GM23338 (cell line): ENCODE measurements around the gene ULK2. TPM values are rescaled to one million over a fixed set of nuclear protein-coding genes. Genes with fewer than 3 reads are reported as not detected.

Experiments
- ATAC-seq: fragments of 200-7000 bp; cut with Tn5 transposase; 3 replicates; pipeline ENCODE4 v1.9.1; 2020
- DNase-seq: peaks from one replicate; pipeline ENCODE4 v3.0.0-alpha.2; 2015; ENCODE audit warnings: low spot score
- H2AFZ ChIP-seq: fragments of 200-600 bp; sonication (generic); 2 replicates; pipeline ENCODE4 v1.8.0; 2016; ENCODE audit warnings: antibody characterized with exemption, mild to moderate bottlenecking, moderate library complexity
- H3F3A ChIP-seq: fragments of 200-600 bp; sonication (generic); replicated peaks from 2 replicates; pipeline ENCODE4 v1.8.0; 2017; ENCODE audit warnings: antibody characterized with exemption, mixed run types, low read depth
- H3K27ac ChIP-seq: fragments of 200-600 bp; sonication (generic); 2 replicates; pipeline ENCODE4 v1.6.1; 2016; ENCODE audit warnings: low read depth
- H3K27me3 ChIP-seq: fragments of 200-600 bp; sonication (generic); 2 replicates; pipeline ENCODE4 v1.8.0; 2016; ENCODE audit warnings: mild to moderate bottlenecking, mixed run types, moderate library complexity; ENCODE audit not compliant: insufficient read depth
- H3K36me3 ChIP-seq: fragments of 200-600 bp; sonication (generic); 2 replicates; pipeline ENCODE4 v1.8.0; 2016; ENCODE audit warnings: mild to moderate bottlenecking; ENCODE audit not compliant: insufficient read depth
- H3K4me1 ChIP-seq: fragments of 200-600 bp; sonication (generic); 2 replicates; pipeline ENCODE4 v1.8.0; 2016; ENCODE audit warnings: mild to moderate bottlenecking, moderate library complexity; ENCODE audit not compliant: insufficient read depth
- H3K4me2 ChIP-seq: fragments of 200-600 bp; sonication (generic); 2 replicates; pipeline ENCODE4 v1.7.1; 2017; ENCODE audit warnings: mixed run types
- H3K4me3 ChIP-seq: fragments of 200-600 bp; sonication (generic); 2 replicates; pipeline ENCODE4 v1.6.1; 2016; ENCODE audit warnings: mixed run types
- H3K79me2 ChIP-seq: fragments of 200-600 bp; sonication (generic); replicated peaks from 2 replicates; pipeline ENCODE4 v1.8.0; 2017; ENCODE audit warnings: mild to moderate bottlenecking; ENCODE audit not compliant: insufficient read depth
- H3K9me2 ChIP-seq: fragments of 200-600 bp; sonication (generic); 2 replicates; pipeline ENCODE4 v1.8.0; 2017; ENCODE audit not compliant: insufficient read depth
- H4K20me1 ChIP-seq: fragments of 200-600 bp; sonication (generic); replicated peaks from 2 replicates; pipeline ENCODE4 v1.8.0; 2017; ENCODE audit warnings: mild to moderate bottlenecking; ENCODE audit not compliant: insufficient read depth
- H3K27ac Mint-ChIP-seq: 2 replicates; pipeline ENCODE4 v1.8.0; 2020; ENCODE audit warnings: inconsistent platforms, mild to moderate bottlenecking, moderate library complexity, mixed read lengths
- H3K27me3 Mint-ChIP-seq: 3 replicates; pipeline ENCODE4 v1.8.0; 2022; ENCODE audit warnings: low read depth, mild to moderate bottlenecking, moderate library complexity, mixed read lengths, inconsistent platforms; ENCODE audit not compliant: insufficient read depth, poor library complexity
- H3K36me3 Mint-ChIP-seq: 3 replicates; pipeline ENCODE4 v1.8.0; 2021; ENCODE audit warnings: low read depth, mild to moderate bottlenecking, inconsistent platforms, moderate library complexity, mixed read lengths
- H3K4me1 Mint-ChIP-seq: 3 replicates; pipeline ENCODE4 v1.8.0; 2020; ENCODE audit warnings: mild to moderate bottlenecking, inconsistent platforms, mixed read lengths
- H3K4me3 Mint-ChIP-seq: 3 replicates; pipeline ENCODE4 v1.8.0; 2021; ENCODE audit warnings: moderate library complexity, mild to moderate bottlenecking, inconsistent platforms, mixed read lengths
- H3K9me3 Mint-ChIP-seq: 3 replicates; pipeline ENCODE4 v1.8.0; 2020; ENCODE audit warnings: moderate library complexity, mild to moderate bottlenecking, inconsistent platforms, mixed read lengths
- CREB1 ChIP-seq: fragments of 250-450 bp; sonication (Bioruptor Pico); IDR thresholded peaks from 2 replicates; pipeline ENCODE4 v1.5.0; 2020; ENCODE audit warnings: low read depth, mild to moderate bottlenecking, moderate library complexity
- EZH2 ChIP-seq: fragments of 200-600 bp; sonication (generic); IDR thresholded peaks from one replicate; pipeline ENCODE4 v1.8.0; 2017; ENCODE audit warnings: antibody characterized with exemption, mild to moderate bottlenecking, low read depth; ENCODE audit not compliant: unreplicated experiment
- EZH2phosphoT487 ChIP-seq: fragments of 200-600 bp; sonication (generic); IDR thresholded peaks from one replicate; pipeline ENCODE4 v1.8.1; 2018; ENCODE audit warnings: antibody characterized with exemption; ENCODE audit not compliant: unreplicated experiment
- JUNB ChIP-seq: IDR thresholded peaks from one replicate; pipeline ENCODE4 v1.6.1; 2016; ENCODE audit warnings: antibody characterized with exemption; ENCODE audit not compliant: unreplicated experiment
- NANOG ChIP-seq: IDR thresholded peaks from 2 replicates; pipeline ENCODE4 v1.6.1; 2016; ENCODE audit warnings: antibody characterized with exemption, borderline replicate concordance
- POLR2AphosphoS5 ChIP-seq: IDR thresholded peaks from 2 replicates; pipeline ENCODE4 v1.6.1; 2016; ENCODE audit warnings: antibody characterized with exemption, low read depth
- STAT1 ChIP-seq: IDR thresholded peaks from one replicate; pipeline ENCODE4 v1.6.1; 2016; ENCODE audit warnings: antibody characterized with exemption; ENCODE audit not compliant: unreplicated experiment
- ZNF114 ChIP-seq: fragments of 250-450 bp; sonication (Bioruptor Pico); IDR thresholded peaks from 2 replicates; pipeline ENCODE4 v1.5.0; 2020; ENCODE audit warnings: mild to moderate bottlenecking, moderate library complexity
- ZNF331 ChIP-seq: fragments of 250-450 bp; sonication (Bioruptor Pico); IDR thresholded peaks from 2 replicates; pipeline ENCODE4 v1.5.0; 2020; ENCODE audit warnings: low read depth, mild to moderate bottlenecking, moderate library complexity
- polyA plus RNA-seq: library from polyadenylated mRNA; unstranded; fragments of >200 nt; fragmentation: Nextera tagmentation; extraction: Ambion mirVana; gene quantifications from 2 replicates; pipeline ENCODE4 v1.2.1, GENCODE V29; 2016
- total RNA-seq: library from RNA; depleted of rRNA; stranded (reverse); fragments of >200 nt; shearing (Covaris generic); gene quantifications from 2 replicates; pipeline ENCODE4 v1.2.3, GENCODE V29; 2014
- TF ChIP-seq, protein P1 (sequence below): fragments of 250-450 bp; sonication (Bioruptor Pico); IDR thresholded peaks from 2 replicates; pipeline ENCODE4 v1.5.0; 2020; ENCODE audit warnings: mild to moderate bottlenecking, moderate library complexity
- TF ChIP-seq, protein P2 (sequence below), 2 experiments: fragments of 200-600 bp in 1 of 2; sonication (generic) in 1 of 2; conservative IDR thresholded peaks; 2 replicates each; pipeline versions ENCODE4 v1.5.1 to v1.6.1; 2016 to 2017; ENCODE audit warnings: antibody characterized with exemption in 2 of 2, low read depth in 2 of 2, mild to moderate bottlenecking in 2 of 2, moderate library complexity in 1 of 2
- TF ChIP-seq, protein P3 (sequence below): IDR thresholded peaks from 2 replicates; pipeline ENCODE4 v1.6.1; 2016; ENCODE audit warnings: antibody characterized with exemption
- TF ChIP-seq, protein P4 (sequence below): IDR thresholded peaks from one replicate; pipeline ENCODE4 v1.6.1; 2018; ENCODE audit warnings: antibody characterized with exemption; ENCODE audit not compliant: unreplicated experiment

The ULK2 gene
- total and polyA plus RNA-seq, 2 experiments from 2014 or later = 1.6 to 3.0 TPM

DNA sequence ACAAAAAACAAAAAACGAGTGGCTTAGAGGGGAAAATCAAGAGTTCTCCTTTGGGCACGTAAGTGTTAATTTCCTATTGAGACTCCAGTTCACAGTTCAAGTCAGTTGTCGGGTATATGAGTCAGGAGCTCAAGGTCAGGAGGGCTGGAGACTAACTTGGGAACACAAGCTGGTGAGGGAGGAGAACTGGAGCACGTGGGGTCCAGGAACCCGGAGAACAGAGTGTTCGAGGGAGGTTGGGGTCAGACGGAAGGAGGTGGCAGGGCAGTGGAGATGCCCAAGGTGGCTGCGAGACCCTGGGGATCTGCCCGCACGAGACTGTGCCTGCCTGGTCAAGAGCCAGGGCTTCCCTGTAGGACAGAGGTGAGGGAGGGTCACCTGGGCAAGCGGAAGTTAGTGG, 131.7 kb downstream of the ULK2 start:
- no peaks in the 10 kb centered on the region; the same call in 2 of the 3 replicates for H3K4me1 Mint-ChIP-seq
- no peak overlapping the region for H3K4me3 Mint-ChIP-seq
- no peaks in the 10 kb centered on the region for H3K27me3 Mint-ChIP-seq
- no peaks in the 10 kb centered on the region for H3K4me1 ChIP-seq
- H3F3A ChIP-seq = no peaks in the 10 kb centered on the region
- H3K36me3 ChIP-seq = no peaks in the 10 kb centered on the region
- no peaks in the 10 kb centered on the region for H3K9me2 ChIP-seq
- no peak overlapping the region; the same call in 1 of the 2 replicates for H2AFZ ChIP-seq
- no peaks in the 10 kb centered on the region; the same call in 2 of the 3 replicates for H3K9me3 Mint-ChIP-seq
- H3K27ac Mint-ChIP-seq = no peak overlapping the region
- ATAC-seq (no peak), DNase-seq (no peak)
- TF ChIP-seq POLR2AphosphoS5 (no peak), STAT1 (no peak), ZNF331 (CRISPR knock-in tag) (no peak), NANOG (no peak), EZH2 (no peak), ZNF114 (CRISPR knock-in tag) (no peak), JUNB (no peak), CREB1 (CRISPR knock-in tag) (no peak), EZH2phosphoT487 (no peak)
- TF ChIP-seq, protein P1, sequence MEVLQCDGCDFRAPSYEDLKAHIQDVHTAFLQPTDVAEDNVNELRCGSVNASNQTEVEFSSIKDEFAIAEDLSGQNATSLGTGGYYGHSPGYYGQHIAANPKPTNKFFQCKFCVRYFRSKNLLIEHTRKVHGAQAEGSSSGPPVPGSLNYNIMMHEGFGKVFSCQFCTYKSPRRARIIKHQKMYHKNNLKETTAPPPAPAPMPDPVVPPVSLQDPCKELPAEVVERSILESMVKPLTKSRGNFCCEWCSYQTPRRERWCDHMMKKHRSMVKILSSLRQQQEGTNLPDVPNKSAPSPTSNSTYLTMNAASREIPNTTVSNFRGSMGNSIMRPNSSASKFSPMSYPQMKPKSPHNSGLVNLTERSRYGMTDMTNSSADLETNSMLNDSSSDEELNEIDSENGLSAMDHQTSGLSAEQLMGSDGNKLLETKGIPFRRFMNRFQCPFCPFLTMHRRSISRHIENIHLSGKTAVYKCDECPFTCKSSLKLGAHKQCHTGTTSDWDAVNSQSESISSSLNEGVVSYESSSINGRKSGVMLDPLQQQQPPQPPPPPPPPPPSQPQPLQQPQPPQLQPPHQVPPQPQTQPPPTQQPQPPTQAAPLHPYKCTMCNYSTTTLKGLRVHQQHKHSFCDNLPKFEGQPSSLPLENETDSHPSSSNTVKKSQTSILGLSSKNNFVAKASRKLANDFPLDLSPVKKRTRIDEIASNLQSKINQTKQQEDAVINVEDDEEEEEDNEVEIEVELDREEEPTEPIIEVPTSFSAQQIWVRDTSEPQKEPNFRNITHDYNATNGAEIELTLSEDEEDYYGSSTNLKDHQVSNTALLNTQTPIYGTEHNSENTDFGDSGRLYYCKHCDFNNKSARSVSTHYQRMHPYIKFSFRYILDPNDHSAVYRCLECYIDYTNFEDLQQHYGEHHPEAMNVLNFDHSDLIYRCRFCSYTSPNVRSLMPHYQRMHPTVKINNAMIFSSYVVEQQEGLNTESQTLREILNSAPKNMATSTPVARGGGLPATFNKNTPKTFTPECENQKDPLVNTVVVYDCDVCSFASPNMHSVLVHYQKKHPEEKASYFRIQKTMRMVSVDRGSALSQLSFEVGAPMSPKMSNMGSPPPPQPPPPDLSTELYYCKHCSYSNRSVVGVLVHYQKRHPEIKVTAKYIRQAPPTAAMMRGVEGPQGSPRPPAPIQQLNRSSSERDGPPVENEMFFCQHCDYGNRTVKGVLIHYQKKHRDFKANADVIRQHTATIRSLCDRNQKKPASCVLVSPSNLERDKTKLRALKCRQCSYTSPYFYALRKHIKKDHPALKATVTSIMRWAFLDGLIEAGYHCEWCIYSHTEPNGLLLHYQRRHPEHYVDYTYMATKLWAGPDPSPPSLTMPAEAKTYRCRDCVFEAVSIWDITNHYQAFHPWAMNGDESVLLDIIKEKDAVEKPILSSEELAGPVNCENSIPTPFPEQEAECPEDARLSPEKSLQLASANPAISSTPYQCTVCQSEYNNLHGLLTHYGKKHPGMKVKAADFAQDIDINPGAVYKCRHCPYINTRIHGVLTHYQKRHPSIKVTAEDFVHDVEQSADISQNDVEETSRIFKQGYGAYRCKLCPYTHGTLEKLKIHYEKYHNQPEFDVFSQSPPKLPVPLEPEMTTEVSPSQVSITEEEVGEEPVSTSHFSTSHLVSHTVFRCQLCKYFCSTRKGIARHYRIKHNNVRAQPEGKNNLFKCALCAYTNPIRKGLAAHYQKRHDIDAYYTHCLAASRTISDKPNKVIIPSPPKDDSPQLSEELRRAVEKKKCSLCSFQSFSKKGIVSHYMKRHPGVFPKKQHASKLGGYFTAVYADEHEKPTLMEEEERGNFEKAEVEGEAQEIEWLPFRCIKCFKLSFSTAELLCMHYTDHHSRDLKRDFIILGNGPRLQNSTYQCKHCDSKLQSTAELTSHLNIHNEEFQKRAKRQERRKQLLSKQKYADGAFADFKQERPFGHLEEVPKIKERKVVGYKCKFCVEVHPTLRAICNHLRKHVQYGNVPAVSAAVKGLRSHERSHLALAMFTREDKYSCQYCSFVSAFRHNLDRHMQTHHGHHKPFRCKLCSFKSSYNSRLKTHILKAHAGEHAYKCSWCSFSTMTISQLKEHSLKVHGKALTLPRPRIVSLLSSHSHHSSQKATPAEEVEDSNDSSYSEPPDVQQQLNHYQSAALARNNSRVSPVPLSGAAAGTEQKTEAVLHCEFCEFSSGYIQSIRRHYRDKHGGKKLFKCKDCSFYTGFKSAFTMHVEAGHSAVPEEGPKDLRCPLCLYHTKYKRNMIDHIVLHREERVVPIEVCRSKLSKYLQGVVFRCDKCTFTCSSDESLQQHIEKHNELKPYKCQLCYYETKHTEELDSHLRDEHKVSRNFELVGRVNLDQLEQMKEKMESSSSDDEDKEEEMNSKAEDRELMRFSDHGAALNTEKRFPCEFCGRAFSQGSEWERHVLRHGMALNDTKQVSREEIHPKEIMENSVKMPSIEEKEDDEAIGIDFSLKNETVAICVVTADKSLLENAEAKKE (CRISPR knock-in tag) = no peak
- TF ChIP-seq, protein P2, sequence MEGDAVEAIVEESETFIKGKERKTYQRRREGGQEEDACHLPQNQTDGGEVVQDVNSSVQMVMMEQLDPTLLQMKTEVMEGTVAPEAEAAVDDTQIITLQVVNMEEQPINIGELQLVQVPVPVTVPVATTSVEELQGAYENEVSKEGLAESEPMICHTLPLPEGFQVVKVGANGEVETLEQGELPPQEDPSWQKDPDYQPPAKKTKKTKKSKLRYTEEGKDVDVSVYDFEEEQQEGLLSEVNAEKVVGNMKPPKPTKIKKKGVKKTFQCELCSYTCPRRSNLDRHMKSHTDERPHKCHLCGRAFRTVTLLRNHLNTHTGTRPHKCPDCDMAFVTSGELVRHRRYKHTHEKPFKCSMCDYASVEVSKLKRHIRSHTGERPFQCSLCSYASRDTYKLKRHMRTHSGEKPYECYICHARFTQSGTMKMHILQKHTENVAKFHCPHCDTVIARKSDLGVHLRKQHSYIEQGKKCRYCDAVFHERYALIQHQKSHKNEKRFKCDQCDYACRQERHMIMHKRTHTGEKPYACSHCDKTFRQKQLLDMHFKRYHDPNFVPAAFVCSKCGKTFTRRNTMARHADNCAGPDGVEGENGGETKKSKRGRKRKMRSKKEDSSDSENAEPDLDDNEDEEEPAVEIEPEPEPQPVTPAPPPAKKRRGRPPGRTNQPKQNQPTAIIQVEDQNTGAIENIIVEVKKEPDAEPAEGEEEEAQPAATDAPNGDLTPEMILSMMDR (conservative IDR thresholded peaks at IDR 0.05; ENCODE audit: low read depth in 2 of 2) = no peak
- TF ChIP-seq, protein P3, sequence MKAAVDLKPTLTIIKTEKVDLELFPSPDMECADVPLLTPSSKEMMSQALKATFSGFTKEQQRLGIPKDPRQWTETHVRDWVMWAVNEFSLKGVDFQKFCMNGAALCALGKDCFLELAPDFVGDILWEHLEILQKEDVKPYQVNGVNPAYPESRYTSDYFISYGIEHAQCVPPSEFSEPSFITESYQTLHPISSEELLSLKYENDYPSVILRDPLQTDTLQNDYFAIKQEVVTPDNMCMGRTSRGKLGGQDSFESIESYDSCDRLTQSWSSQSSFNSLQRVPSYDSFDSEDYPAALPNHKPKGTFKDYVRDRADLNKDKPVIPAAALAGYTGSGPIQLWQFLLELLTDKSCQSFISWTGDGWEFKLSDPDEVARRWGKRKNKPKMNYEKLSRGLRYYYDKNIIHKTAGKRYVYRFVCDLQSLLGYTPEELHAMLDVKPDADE = no peak
- TF ChIP-seq, protein P4, sequence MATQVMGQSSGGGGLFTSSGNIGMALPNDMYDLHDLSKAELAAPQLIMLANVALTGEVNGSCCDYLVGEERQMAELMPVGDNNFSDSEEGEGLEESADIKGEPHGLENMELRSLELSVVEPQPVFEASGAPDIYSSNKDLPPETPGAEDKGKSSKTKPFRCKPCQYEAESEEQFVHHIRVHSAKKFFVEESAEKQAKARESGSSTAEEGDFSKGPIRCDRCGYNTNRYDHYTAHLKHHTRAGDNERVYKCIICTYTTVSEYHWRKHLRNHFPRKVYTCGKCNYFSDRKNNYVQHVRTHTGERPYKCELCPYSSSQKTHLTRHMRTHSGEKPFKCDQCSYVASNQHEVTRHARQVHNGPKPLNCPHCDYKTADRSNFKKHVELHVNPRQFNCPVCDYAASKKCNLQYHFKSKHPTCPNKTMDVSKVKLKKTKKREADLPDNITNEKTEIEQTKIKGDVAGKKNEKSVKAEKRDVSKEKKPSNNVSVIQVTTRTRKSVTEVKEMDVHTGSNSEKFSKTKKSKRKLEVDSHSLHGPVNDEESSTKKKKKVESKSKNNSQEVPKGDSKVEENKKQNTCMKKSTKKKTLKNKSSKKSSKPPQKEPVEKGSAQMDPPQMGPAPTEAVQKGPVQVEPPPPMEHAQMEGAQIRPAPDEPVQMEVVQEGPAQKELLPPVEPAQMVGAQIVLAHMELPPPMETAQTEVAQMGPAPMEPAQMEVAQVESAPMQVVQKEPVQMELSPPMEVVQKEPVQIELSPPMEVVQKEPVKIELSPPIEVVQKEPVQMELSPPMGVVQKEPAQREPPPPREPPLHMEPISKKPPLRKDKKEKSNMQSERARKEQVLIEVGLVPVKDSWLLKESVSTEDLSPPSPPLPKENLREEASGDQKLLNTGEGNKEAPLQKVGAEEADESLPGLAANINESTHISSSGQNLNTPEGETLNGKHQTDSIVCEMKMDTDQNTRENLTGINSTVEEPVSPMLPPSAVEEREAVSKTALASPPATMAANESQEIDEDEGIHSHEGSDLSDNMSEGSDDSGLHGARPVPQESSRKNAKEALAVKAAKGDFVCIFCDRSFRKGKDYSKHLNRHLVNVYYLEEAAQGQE = no peak
- no peaks in the 10 kb centered on the region for H3K79me2 ChIP-seq
- no peak overlapping the region for H3K4me2 ChIP-seq
- no peaks in the 10 kb centered on the region for H3K27me3 ChIP-seq
- no peak overlapping the region for H3K4me3 ChIP-seq
- H3K27ac ChIP-seq = no peak overlapping the region
- H3K36me3 Mint-ChIP-seq = no peaks in the 10 kb centered on the region
- no peaks in the 10 kb centered on the region for H4K20me1 ChIP-seq
